HG02678 (cell line): ENCODE data around the gene EMC10.
"Not testable (repeated sequence)": the region's sequence is repeated elsewhere in the genome, so short reads cannot be mapped to it uniquely, and the experiment has no call there.

Source experiments
- ATAC-seq: cut with Tn5 transposase; IDR thresholded peaks from one replicate; pipeline ENCODE4 v1.9.1; 2021; ENCODE audit warnings: mild to moderate bottlenecking, moderate library complexity; ENCODE audit not compliant: unreplicated experiment

Gene EMC10

DNA sequence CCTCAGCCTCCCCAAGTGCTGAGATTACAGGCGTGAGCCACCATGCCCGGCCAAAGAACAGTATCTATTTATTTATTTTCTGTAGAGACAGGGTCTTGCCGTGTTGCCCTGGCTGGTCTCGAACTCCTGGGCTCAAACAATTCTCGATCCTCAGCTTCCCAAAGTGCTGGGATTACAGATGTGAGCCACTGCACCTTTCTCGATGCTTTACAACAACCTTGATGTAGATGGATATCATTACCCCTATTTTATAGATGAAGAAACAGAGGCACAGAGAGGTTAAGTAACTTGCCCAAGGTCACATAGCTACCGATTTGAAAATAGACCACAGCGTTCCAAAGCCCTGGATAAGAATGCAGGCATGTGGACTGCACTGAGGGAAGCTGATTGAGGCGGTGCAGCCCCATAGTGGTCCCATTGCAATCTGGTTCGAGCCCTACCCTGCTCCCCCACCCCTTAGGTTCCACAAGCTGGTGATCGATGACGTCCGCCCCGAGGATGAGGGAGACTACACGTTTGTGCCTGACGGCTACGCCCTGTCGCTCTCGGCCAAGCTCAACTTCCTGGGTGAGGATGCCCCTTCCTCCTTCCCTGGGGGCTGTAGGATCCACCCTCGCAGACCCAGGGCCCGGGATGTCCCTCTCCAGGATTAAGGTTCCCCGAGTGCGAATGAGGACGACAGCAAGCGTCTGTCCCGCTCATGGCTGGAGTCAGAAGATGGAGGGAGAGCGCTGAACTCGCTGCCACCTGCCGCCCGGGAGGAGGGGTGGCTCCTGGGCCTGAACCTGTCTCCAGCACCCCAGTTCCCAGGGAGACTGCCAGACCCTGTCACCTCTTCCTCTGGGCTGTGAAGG lies 25.7 kb upstream of the EMC10 start:
- ATAC-seq, result no peak

DNA sequence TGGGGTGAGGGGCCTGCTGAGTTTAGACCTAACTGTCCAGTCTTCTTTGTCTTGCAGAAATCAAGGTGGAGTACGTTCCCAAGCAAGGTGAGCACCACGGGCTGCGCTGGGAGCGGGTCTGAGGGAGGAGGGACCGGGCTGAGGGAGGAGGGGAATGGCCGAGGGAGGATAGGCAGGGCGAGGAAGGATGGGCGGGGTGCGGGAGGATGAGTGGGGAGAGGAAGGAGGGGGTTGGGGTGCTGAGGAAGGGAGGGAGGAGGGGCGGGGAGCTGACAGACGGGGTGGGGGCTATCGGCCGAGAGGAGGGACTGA lies 25.1 kb upstream of the EMC10 start:
- ATAC-seq, result no peak

DNA sequence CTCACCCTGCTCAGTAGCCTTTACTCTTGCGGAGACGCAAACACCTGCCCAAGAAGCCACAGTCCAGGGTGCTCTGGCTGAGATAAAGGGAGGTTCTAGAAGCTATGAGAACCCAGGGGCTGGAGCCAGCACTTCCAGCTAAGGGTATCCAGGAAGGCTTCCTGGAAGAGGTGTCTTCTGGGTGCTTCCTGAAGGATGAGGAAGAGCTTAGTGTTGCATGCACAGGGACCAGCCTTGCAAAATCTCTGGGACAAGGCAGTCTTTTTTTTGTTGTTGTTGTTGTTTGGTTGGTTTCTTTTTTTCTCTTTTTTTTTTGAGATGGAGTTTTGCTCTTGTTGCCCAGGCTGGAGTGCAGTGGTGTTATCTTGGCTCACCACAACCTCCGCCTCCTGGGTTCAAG lies 23.1 kb upstream of the EMC10 start:
- no peak for ATAC-seq

- no peak for ATAC-seq
These were observed 20.3 kb upstream of the EMC10 start for GRCh38 chr19:50455992-50456391.

DNA sequence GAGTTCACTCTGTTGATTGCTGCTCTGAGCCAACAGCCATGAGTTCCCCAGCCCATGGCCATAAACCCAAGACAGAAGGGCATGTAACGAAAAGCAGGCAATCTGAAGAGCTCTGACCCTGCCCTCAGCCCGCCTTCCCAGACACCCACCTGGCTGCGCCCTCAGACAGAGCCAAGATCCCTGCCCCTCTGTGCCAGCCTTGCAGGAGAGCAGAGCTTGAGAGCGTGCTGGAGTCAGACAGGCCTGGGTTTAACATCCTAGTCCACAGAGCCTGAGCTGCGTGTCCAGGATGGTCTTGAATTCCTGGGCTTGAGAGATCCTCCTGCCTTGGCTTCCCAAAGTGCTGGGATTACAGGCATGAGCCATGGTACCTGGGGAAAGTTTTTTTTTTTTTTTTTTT lies 19.0 kb upstream of the EMC10 start:
- no peak for ATAC-seq

- no peak for ATAC-seq
These were observed 17.8 kb upstream of the EMC10 start for GRCh38 chr19:50458396-50459066.

DNA sequence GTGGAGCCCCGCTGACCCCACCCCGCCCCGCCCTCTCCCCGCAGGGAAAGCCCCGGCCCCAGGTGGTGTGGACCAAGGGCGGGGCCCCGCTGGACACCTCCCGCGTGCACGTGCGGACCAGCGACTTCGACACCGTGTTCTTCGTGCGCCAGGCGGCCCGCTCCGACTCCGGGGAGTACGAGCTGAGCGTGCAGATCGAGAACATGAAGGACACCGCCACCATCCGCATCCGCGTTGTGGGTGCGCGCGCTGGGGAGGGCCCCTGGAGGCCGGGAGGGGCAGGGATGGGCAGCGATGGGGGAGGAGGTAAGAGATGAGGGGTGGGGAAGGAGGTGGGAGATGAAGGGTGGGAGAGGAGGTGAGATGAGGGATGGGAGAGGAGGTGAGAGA lies 17.2 kb upstream of the EMC10 start:
- no peak for ATAC-seq

DNA sequence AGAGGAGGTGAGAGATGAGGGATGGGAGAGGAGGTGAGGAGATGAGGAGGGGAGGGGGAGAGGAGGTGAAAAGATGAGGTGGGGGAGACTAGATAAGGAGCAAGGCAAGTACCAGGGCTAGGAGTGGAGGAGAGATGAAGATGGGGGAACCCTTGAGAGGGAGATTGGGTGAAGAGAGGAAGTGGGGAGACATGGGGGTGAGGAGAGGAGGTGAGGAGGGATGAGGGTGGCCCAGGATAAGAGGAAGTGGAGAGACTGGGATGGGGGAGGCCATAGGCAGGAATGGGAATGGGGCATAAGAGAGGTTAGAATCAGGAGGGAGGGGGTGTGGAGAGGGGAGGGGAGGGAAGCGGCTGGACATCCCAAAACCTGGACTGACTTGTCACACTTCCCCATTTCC lies 16.7 kb upstream of the EMC10 start:
- no peak for ATAC-seq

DNA sequence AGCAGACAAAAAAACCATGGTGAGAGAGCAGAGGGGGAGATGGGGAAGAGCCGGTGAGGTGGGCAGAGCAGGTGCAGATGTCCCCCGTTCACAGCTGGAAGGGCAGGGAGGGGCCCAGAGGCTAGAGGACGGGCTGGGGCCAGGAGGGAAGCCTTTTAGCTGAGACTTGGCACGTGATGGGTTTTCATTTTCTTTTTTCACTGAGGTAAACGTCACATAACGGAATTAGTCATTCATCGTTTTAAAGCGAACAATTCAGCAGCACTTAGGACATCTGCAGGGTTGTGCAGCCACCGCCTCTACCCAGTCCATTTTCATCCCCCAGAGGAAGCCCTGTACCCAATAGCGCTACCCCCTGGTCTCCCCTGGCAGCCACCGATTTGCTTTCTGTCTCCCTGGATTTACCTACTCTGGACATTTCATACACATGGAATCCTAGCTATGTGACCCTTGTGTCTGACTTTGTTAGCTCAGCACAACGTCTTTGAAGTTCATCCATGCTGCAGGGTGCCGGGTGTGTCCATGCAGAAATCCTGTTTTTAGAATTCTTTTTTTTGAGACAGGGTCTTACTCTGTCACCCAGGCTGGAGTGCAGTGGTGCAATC lies 16.0 kb upstream of the EMC10 start:
- ATAC-seq, result peak; percentile 57

DNA sequence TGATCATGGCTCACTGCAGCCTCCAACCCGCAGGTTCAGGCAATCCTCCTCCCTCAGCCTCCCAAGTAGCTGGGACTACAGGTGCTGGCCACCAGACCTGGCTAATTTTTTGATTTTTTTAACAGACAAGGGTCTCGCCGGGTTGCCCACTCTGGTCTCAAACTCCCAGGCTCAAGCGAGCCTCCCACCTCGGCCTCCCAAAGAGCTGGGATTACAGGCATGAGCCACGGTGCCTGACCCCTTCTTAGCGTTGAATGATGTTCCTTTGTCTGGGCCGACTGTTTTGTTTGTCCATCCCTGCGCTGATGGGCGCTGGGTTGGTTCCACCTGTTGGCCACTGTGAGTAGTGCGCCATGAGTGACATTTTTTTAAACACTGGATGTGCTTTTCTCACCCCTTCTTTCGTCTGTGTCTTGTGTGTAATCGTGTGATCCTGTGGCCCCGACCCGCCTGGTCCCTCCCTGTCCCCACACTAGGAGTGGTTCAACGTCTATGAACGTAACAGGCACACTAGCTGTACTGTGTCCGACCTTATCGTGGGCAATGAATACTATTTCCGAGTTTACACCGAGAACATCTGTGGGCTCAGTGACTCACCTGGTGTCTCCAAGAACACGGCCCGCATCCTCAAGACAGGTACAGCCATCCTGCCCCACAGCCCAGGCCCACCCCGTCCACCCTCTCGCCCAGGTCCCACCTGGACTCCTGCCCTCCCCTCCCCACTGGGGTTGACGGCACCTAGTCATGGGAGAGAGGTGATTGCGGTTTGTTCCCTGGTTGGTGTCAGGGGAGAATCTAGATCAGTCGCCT lies 15.0 kb upstream of the EMC10 start:
- no peak for ATAC-seq

DNA sequence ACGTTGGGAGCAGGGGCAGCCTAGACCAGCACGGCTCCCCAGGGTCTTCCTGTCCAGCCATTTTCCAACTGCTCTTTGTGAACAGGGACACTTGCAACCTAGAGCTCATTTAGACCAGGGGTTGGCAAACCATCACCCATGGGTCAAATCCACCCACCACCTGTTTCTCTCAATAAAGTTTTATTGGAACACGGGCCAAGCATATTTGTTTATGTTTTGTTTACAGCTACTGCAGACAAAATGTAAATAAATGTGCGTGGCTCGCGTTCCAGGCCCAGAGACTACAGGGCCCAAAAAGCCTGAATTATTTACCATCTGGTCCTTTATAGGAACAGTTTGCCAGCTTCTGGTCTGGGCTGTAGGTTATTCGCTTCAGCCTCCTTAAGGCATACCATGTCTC lies 13.3 kb upstream of the EMC10 start:
- ATAC-seq, result no peak

GRCh38 chr19:50464348-50464747 lies 12.0 kb upstream of the EMC10 start:
- no peak for ATAC-seq

- ATAC-seq, result no peak
These were observed 11.3 kb upstream of the EMC10 start for GRCh38 chr19:50465000-50465399.

- ATAC-seq, result no peak
These were observed 10.2 kb upstream of the EMC10 start for GRCh38 chr19:50465986-50466705.

GRCh38 chr19:50466706-50467039 lies 9.6 kb upstream of the EMC10 start:
- ATAC-seq, result no peak

GRCh38 chr19:50467566-50467965 lies 8.7 kb upstream of the EMC10 start:
- no peak for ATAC-seq

- no peak for ATAC-seq
These were observed 7.5 kb upstream of the EMC10 start for GRCh38 chr19:50468818-50469217.

GRCh38 chr19:50473336-50473735 lies 3.0 kb upstream of the EMC10 start:
- ATAC-seq, result not testable (repeated sequence)

GRCh38 chr19:50475101-50475568 lies 1.2 kb upstream of the EMC10 start:
- no peak for ATAC-seq

- no peak for ATAC-seq
These were observed 527 bp upstream of the EMC10 start for GRCh38 chr19:50475736-50476223.

- ATAC-seq, result no peak
These were observed 566 bp downstream of the EMC10 start for GRCh38 chr19:50476907-50477238.
